Fibroblast of the aortic adventitia (primary cell): Measurements from ENCODE around the gene TSPYL6. TPM values are rescaled to one million over a fixed set of nuclear protein-coding genes. Genes with fewer than 3 reads are reported as not detected.
"Not testable (repeated sequence)": the region's sequence is repeated elsewhere in the genome, so short reads cannot be mapped to it uniquely, and the experiment has no call there.

Experiments used
- DNase-seq: peaks from one replicate; pipeline ENCODE4 v3.0.0-alpha.2; 2010; ENCODE audit warnings: low read depth
- H3K4me3 ChIP-seq: 2 replicates; pipeline ENCODE4 v1.5.1; 2011; ENCODE audit warnings: low read depth, mild to moderate bottlenecking, control low read depth, low read length, moderate library complexity
- total RNA-seq: library from RNA; depleted of rRNA; stranded (reverse); fragments of >200 nt; gene quantifications from 2 replicates; pipeline ENCODE4 v1.2.3, GENCODE V29; 2012; ENCODE audit warnings: low replicate concordance
- TF ChIP-seq, protein P1 (sequence below): IDR thresholded peaks from 2 replicates; pipeline ENCODE4 v1.5.1; 2011; ENCODE audit warnings: mild to moderate bottlenecking, low read length, control low read depth, inconsistent platforms; ENCODE audit not compliant: insufficient read depth

TSPYL6 gene
- total RNA-seq: 0.25 TPM in 1 of 2 replicates, not detected in the other

GRCh38 chr2:54256091-54256694 is at the start of gene TSPYL6:
Gene TSPYL6 (minus strand): TSS chr2:54256229. CDS start chr2:54256151, 78 bp downstream.
- TF ChIP-seq, protein P1, sequence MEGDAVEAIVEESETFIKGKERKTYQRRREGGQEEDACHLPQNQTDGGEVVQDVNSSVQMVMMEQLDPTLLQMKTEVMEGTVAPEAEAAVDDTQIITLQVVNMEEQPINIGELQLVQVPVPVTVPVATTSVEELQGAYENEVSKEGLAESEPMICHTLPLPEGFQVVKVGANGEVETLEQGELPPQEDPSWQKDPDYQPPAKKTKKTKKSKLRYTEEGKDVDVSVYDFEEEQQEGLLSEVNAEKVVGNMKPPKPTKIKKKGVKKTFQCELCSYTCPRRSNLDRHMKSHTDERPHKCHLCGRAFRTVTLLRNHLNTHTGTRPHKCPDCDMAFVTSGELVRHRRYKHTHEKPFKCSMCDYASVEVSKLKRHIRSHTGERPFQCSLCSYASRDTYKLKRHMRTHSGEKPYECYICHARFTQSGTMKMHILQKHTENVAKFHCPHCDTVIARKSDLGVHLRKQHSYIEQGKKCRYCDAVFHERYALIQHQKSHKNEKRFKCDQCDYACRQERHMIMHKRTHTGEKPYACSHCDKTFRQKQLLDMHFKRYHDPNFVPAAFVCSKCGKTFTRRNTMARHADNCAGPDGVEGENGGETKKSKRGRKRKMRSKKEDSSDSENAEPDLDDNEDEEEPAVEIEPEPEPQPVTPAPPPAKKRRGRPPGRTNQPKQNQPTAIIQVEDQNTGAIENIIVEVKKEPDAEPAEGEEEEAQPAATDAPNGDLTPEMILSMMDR: no peak
- no peak within 1 kb of the TSS for H3K4me3 ChIP-seq
- DNase-seq: no peak

DNA sequence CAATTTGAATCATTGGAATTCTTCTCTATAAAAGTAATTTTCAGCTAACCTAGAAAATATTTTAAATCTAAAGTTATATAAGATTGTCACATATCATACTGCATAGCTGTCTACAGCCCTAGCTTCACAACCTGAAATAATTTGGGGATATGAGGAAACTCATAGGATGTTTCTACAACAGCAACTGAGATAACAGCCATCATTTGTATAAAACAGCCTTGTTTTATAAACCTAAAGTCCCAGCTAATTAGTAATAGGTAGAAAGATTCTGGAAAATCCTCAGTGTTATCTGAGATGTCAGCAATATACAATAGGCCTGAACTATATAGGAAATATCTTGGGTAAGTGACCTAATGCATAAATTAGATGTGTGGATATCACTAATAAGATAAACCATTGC is 47.6 kb upstream of the TSPYL6 start:
- no peak overlapping the region for H3K4me3 ChIP-seq
- TF ChIP-seq, protein P1: no peak
- DNase-seq: no peak

GRCh38 chr2:54298514-54298913 is 42.5 kb upstream of the TSPYL6 start:
- DNase-seq: no peak
- H3K4me3 ChIP-seq: no peak overlapping the region
- TF ChIP-seq, protein P1: no peak

GRCh38 chr2:54295911-54296310 is 39.9 kb upstream of the TSPYL6 start:
- no peak overlapping the region for H3K4me3 ChIP-seq
- TF ChIP-seq, protein P1: no peak
- DNase-seq: no peak

- not testable (repeated sequence) for DNase-seq
Observed at GRCh38 chr2:54294665-54295064, 38.6 kb upstream of the TSPYL6 start.

GRCh38 chr2:54290356-54291025 is 34.5 kb upstream of the TSPYL6 start:
- peak; percentile 22 for DNase-seq
- no peak overlapping the region for H3K4me3 ChIP-seq
- TF ChIP-seq, protein P1: no peak

More at GRCh38 chr2:54294665-54295064, 38.6 kb upstream of the TSPYL6 start:
- not testable (repeated sequence) for H3K4me3 ChIP-seq

DNA sequence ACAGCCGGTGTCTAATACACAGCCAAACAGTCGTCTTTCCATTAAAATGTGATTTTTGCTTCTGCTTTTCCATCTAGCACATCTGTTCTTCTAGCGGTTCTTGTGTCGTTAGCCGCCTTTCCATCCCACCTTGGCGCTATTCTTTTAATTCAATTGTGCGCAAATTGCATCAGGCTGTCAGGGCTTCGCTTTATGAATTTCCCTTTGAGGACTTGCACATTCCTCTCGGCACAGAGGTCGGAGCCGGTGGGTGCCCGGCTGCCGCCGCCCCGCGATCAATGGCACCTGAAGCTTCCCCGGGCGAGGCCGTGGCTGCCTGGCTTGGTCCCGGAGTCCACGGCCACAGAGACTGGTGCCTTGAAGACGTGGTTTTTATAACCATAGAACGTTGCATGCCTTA is 33.9 kb upstream of the TSPYL6 start:
- DNase-seq: no peak
- TF ChIP-seq, protein P1: no peak
- no peak overlapping the region for H3K4me3 ChIP-seq
